ENCODE results near the gene BCAM. TPM values are rescaled to one million over a fixed set of nuclear protein-coding genes. Genes with fewer than 3 reads are reported as not detected.
"Not testable (repeated sequence)": the region's sequence is repeated elsewhere in the genome, so short reads cannot be mapped to it uniquely, and the experiment has no call there.

BCAM gene
- total RNA-seq, 2 donors from 2014 or later = 76.4 to 76.9 TPM

DNA sequence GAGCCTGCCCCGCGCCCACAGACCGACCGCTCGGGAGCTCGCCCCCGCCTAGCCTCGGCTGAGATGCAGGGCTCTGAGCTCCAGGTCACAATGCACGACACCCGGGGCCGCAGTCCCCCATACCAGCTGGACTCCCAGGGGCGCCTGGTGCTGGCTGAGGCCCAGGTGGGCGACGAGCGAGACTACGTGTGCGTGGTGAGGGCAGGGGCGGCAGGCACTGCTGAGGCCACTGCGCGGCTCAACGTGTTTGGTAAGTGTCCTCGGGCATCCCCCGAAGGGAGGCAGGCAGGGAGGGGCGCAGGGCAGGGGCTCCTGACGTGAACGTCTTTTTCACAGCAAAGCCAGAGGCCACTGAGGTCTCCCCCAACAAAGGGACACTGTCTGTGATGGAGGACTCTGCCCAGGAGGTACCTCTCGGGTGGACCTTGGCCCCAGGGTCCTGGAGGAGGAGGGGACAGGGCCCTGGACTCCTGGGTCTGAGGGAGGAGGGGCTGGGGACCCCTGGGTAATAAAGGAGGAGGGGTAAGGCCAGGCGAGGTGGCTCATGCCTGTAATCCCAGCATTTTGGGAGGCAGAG lies 3.3 kb downstream of the BCAM start:
- no peak for ATAC-seq

GRCh38 chr19:44813070-44813840 lies 4.4 kb downstream of the BCAM start:
- intact Hi-C loops (cut with DNase I) = no loop called here

More for the DNA sequence above, 3.3 kb downstream of the BCAM start:
- intact Hi-C loops (cut with DNase I) = no loop called here
- DNase-seq = no peak

DNA sequence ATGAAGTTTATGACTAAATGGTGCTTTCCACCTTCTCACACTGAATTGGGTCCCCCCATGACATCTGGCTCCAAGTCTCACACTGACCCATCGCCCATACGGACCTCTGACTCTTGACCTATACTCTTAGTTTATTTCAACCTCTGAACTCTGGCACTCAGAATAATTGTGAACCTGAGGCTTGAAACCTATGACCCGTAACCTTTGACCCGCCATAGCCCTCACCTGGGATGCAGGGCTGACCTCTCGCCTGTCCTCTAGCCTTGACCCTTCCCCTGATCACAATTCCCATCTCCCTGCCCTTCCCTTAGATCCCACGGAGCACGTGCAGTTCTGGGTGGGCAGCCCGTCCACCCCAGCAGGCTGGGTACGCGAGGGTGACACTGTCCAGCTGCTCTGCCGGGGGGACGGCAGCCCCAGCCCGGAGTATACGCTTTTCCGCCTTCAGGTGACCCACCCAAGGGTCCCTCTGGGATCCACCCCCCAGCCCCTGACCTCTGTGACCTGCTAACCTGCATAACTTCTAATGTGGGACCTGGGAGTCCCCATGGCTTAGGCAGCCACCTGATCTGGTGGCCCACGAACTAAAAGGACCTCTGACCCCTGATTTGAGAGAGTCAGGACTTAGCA lies 5.1 kb downstream of the BCAM start:
- intact Hi-C loops (cut with DNase I) = no loop called here
- DNase-seq = no peak
- no peak for ATAC-seq

More at GRCh38 chr19:44813070-44813840, 4.4 kb downstream of the BCAM start:
- ATAC-seq = no peak
- no peak for DNase-seq

DNA sequence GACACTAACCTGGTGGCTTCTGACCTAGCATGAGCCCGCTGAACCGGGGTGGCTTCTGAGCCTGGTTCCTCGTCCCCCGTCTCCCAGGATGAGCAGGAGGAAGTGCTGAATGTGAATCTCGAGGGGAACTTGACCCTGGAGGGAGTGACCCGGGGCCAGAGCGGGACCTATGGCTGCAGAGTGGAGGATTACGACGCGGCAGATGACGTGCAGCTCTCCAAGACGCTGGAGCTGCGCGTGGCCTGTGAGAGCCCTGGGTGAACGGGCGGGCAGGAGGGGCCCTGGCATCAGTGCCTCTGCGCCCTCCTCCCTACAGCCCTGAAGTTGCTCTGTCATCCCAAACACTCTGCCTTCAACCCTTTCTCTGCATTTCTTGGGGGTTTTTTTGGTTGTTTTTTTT lies 5.6 kb downstream of the BCAM start:
- DNase-seq (no peak), ATAC-seq (no peak)
- intact Hi-C loops (cut with DNase I) = no loop called here

- no peak for DNase-seq
- intact Hi-C loops (cut with DNase I) = no loop called here
- no peak for ATAC-seq
Observed at GRCh38 chr19:44816301-44816700, 7.4 kb downstream of the BCAM start.

DNA sequence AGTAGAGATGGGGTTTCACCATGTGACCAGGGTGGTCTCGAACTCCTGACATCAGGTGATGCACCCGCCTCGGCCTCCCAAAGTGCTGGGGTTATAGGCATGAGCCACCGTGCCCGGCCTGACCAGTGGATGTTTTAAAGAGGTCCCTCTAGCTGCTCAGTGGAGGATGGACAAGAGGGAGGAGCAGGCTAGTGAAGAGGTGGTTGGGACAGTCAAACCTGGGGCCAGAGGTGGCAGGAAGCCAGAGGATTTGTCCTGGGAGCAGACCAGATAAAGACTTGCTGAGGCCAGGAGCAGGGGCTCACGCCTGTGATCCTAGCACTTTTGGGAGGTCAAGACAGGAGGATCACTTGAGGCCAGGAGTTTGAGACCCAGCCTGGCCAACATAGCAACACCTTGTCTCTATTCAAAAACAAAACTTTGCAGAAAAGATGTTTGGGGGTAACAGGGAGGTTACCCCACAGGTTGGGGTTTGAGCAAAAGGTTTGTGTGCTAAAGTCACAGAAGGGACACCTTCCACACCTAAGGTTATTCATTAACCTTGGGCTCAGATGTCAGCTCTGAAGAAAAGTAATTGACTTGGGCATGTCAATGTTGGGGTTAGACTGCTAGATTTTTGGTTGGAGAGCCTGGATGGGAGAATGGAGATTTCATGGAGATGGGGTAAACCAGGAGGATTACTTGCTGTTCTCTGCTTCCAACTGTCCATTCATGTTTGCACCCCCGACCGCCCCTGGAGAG lies 9.0 kb downstream of the BCAM start:
- ATAC-seq (no peak), DNase-seq (no peak)
- intact Hi-C loops (cut with DNase I) = no loop called here

DNA sequence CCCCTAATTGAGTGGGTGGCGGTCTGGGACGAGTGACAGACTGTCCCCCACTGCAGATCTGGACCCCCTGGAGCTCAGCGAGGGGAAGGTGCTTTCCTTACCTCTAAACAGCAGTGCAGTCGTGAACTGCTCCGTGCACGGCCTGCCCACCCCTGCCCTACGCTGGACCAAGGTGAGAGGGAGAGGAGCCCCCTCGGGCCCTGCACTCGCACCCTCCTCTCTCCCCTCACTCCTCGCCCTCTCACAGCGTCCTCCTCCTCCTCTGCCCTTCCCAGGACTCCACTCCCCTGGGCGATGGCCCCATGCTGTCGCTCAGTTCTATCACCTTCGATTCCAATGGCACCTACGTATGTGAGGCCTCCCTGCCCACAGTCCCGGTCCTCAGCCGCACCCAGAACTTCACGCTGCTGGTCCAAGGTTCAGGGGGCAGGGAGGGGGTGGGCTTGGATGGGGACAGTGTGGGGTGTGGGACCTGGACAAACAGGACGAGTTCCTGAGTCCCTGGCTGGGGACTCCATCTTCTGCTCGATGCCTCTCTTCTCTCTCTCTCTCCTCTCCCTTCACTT lies 9.6 kb downstream of the BCAM start:
- ATAC-seq (no peak), DNase-seq (no peak)
- intact Hi-C loops (cut with DNase I) = no loop called here

GRCh38 chr19:44819246-44819832 lies 10.4 kb downstream of the BCAM start:
- DNase-seq (no peak), ATAC-seq (no peak)
- intact Hi-C loops (cut with DNase I) = no loop called here

DNA sequence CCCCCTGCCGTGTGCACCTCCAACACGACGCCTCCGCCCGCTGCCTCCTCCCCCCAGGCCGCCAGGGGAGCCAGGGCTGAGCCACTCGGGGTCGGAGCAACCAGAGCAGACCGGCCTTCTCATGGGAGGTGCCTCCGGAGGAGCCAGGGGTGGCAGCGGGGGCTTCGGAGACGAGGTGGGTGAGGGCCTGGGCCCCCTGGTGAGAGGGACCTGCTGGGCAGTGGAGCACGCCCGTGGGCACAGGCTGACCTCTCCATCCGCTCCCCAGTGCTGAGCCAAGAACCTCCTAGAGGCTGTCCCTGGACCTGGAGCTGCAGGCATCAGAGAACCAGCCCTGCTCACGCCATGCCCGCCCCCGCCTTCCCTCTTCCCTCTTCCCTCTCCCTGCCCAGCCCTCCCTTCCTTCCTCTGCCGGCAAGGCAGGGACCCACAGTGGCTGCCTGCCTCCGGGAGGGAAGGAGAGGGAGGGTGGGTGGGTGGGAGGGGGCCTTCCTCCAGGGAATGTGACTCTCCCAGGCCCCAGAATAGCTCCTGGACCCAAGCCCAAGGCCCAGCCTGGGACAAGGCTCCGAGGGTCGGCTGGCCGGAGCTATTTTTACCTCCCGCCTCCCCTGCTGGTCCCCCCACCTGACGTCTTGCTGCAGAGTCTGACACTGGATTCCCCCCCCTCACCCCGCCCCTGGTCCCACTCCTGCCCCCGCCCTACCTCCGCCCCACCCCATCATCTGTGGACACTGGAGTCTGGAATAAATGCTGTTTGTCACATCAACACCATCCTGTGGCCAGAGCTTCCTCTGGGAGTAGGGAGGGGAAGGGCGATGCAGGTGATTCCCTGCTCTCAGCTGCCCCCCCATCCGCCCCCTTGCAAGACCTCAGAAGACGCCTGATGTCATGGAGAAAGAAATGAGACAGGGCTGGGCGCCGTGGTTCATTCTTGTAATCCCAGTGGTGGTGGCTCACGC lies 12.0 kb downstream of the BCAM start:
- ATAC-seq = peak; percentile 83
- intact Hi-C loops (cut with DNase I) = no loop called here

GRCh38 chr19:44822177-44822576 lies 13.3 kb downstream of the BCAM start:
- no peak for ATAC-seq
- intact Hi-C loops (cut with DNase I) = no loop called here
- no peak for DNase-seq

More for the DNA sequence above, 12.0 kb downstream of the BCAM start:
- DNase-seq = peak; percentile 78

DNA sequence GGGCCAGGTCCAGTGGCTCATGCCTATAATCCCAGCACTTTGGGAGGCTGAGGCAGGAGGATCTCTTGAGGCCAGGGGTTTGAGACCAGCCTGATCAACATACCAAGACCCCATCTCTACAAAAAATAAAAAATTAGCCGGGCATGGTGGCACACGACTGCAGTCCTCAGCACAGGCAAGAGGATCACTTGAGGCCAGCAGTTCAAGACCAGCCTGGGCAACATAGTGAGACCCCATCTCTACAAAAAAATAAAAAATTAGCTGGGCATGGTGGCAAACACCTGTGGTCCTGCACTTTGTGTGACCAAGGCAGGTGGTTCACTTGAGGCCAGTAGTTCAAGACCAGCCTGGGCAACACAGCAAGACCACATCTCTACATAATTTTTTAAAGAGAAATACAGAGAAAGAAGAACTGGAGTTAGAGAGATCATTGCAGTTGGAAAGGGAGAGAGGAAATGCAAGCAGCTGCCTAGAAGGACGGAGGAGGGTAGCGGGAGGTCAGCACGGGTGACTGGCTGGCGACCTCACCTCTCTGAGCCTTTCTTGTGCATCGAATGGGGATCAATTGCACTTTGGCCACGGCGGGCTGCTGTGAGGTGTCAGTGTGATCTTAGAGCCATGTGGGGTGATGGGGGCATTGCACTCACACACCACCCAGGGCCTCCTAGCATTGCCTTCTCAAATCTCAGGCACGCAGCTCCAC lies 13.9 kb downstream of the BCAM start:
- intact Hi-C loops (cut with DNase I) = no loop called here
- ATAC-seq (no peak), DNase-seq (no peak)

DNA sequence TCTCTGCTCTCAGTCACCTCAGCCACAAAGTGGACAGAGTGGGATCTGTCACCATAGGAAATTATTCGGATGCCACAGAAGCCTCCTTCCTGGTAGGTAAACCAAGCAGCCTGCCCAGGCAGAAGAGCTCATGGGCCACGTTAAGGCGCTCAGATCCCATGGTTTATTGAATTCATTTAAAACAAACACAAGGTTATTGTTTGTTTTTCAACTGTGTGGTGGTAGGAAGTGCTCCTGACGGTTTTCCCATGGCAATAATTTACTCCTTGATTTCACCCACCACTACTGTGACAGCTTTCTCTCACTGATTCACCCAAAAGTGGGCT lies 14.4 kb downstream of the BCAM start:
- intact Hi-C loops (cut with DNase I) = no loop called here
- DNase-seq (no peak), ATAC-seq (no peak)

GRCh38 chr19:44824761-44825160 lies 15.9 kb downstream of the BCAM start:
- DNase-seq (no peak), ATAC-seq (no peak)
- intact Hi-C loops (cut with DNase I) = no loop called here

DNA sequence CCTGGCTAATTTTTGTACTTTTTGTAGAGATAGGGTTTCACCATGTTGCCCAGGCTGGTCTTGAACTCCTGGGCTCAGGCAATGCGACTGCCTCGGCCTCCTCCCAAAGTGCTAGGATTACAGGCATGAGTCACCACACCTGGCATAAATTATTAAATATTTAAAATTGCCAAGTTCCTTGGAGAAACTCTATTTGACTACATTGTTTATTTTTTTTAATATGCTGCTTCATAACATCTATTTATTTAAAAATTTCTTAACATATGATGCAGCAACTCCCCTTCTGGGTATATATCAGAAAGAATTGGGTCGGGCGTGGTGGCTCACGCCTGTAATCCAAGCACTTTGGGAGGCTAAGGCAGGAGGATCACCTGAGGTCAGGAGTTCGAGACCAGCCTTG lies 24.0 kb downstream of the BCAM start:
- DNase-seq; ATAC-seq; intact Hi-C loops (cut with DNase I): not testable (repeated sequence)

GRCh38 chr19:44834399-44834798 lies 25.5 kb downstream of the BCAM start:
- ATAC-seq; intact Hi-C loops (cut with DNase I); DNase-seq: not testable (repeated sequence)

GRCh38 chr19:44839276-44839675 lies 30.4 kb downstream of the BCAM start:
- intact Hi-C loops (cut with DNase I) = no loop called here
- no peak for ATAC-seq
- no peak for DNase-seq

- DNase-seq = no peak
- ATAC-seq = no peak
- intact Hi-C loops (cut with DNase I) = loop anchor here (5.0 to 10.0 kb wide), 2 partner anchors 44 to 116 kb away; no protein-coding TSS in a partner anchor
Observed at GRCh38 chr19:44840811-44841210, 31.9 kb downstream of the BCAM start.

Data from left cardiac atrium (tissue), 4 donors.